ENCODE data around the gene PLA2G6. TPM values are rescaled to one million over a fixed set of nuclear protein-coding genes. Genes with fewer than 3 reads are reported as not detected.
A peak's percentile ranks its signal among the peaks of the same experiment; 100 is the strongest.

Gene PLA2G6
- total and polyA plus RNA-seq, 8 donors = 6.0 to 68.3 (median 25.8) TPM

DNA sequence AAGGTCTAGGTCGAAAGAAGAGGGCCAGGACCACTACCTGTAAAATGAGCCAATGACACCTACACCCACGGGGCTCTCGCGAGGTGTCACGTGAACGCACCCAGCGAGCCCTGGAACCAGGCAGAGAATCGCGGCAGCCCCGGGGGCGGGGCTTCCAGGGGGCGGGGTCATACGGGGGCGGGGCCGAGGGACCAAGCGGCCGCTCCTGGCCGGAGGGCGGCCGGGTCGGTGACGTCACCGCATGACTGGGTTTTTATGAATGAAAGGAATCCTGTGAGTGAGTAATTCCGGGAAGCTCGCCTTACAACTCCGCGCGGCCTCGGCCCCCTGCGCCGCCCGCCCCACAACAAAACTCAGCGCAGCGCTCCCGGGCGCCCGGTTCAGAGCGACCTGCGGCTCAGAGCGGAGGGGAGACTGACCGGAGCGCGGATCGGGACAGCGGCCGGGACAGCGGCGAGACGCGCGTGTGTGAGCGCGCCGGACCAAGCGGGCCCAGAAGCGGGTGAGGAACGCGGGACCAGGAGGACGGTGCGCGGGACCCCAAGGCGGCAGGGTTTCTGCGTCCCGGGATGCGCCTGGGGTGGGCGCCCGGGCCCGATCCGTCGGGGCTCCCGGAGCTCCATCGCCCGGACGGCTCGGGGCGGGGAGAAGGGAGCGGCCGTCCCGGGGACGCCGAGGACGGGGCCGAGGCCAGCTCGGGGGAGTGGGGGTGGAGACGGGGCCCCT is 20.2 kb upstream of the PLA2G6 start, which contains the start of gene MAFF:
Gene MAFF (plus strand): TSS at position 284 of the 726 bp plus-strand sequence. CDS start 11,860 bp downstream, outside the sequence.
- H3K27me3 ChIP-seq = no peaks in the 10 kb centered on the region
- H3K4me3 ChIP-seq = peak within 1 kb of the TSS; percentile 69 to 96 (median 80)
- H3K9me3 ChIP-seq = no peaks in the 10 kb centered on the region
- H3K27ac ChIP-seq = peak within 1 kb of the TSS; percentile 98 to 100 (median 100)
- TF ChIP-seq CTCF (IDR thresholded peaks at IDR 0.05) = no peak
- TF ChIP-seq POLR2AphosphoS5 (IDR thresholded peaks at IDR 0.05) = peak; percentile 73 to 99 (median 98)
- peak; percentile 26 for TF ChIP-seq EP300 (IDR thresholded peaks at IDR 0.05)
- peak in 3 of 4 donors; percentile 65 to 83 (median 80) for TF ChIP-seq POLR2A (IDR thresholded peaks at IDR 0.05)
- H3K36me3 ChIP-seq = peaks cover 0 to 9% (median 2%) of the 10 kb centered on the region in 4 donors
- intact Hi-C loops (cut with DNase I; ENCODE audit: low total_unique reads) = no loop called here
- peaks cover 18 to 43% (median 33%) of the 10 kb centered on the region in 4 donors for H3K4me1 ChIP-seq
- DNase-seq = peak; percentile 98 to 99
- 0 to 2% (median 1%) methylated on average over 8 to 85 of the region's 85 CpGs for WGBS, 5 donors

DNA sequence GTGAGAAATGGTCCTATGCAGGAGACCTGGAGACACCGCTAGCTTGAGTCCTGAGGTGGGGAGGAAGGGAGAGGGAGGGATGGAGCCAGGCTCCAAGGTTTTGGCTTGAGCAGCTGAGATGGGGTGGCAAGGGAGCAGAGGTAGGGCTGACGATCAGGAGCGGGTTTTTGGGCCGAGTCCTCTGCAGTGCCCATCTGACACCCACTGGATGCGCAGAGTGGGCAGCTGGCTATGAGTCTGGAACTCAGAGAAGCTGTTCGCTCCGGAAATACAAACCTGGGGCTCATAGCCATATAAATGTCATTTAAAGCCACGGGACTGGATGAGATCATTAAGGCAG is 19.7 kb upstream of the PLA2G6 start:
- peak overlapping the region; percentile 98 to 100 (median 100) for H3K27ac ChIP-seq
- 17 to 25% (median 22%) methylated on average over 7 to 8 of the region's 8 CpGs for WGBS, 5 donors
- no peak for DNase-seq

GRCh38 chr22:38199826-38200559 is 18.4 kb upstream of the PLA2G6 start:
- Histone ChIP-seq H3K4me3 (no peak overlapping the region), H3K27ac (peak overlapping the region in 1 of 5 donors; percentile 100), H3K36me3 (no peaks in the 10 kb centered on the region), H3K9me3 (no peaks in the 10 kb centered on the region), H3K27me3 (no peaks in the 10 kb centered on the region), H3K4me1 (peaks cover 17 to 31% (median 25%) of the 10 kb centered on the region in 4 donors)
- DNase-seq = no peak
- WGBS, 5 donors = 73 to 88% (median 82%) methylated on average over 9 to 10 of the region's 10 CpGs
- TF ChIP-seq POLR2AphosphoS5 (IDR thresholded peaks at IDR 0.05) = no peak
- intact Hi-C loops (cut with DNase I; ENCODE audit: low total_unique reads) = no loop called here

More for the DNA sequence above, 19.7 kb upstream of the PLA2G6 start:
- Histone ChIP-seq H3K36me3 (peaks cover 0 to 6% (median 0%) of the 10 kb centered on the region in 4 donors), H3K4me1 (peaks cover 18 to 43% (median 34%) of the 10 kb centered on the region in 4 donors), H3K4me3 (peak overlapping the region; percentile 69 to 96 (median 80)), H3K9me3 (no peaks in the 10 kb centered on the region), H3K27me3 (no peaks in the 10 kb centered on the region)
- intact Hi-C loops (cut with DNase I; ENCODE audit: low total_unique reads) = no loop called here
- TF ChIP-seq EP300 (IDR thresholded peaks at IDR 0.05) = no peak
- TF ChIP-seq CTCF (IDR thresholded peaks at IDR 0.05) = no peak
- TF ChIP-seq POLR2AphosphoS5 (IDR thresholded peaks at IDR 0.05) = no peak
- TF ChIP-seq POLR2A (IDR thresholded peaks at IDR 0.05) = no peak

GRCh38 chr22:38196791-38197419 is 15.3 kb upstream of the PLA2G6 start:
- Histone ChIP-seq H3K36me3 (no peaks in the 10 kb centered on the region), H3K27ac (no peak overlapping the region), H3K27me3 (no peaks in the 10 kb centered on the region), H3K4me1 (peaks cover 0 to 36% (median 21%) of the 10 kb centered on the region in 4 donors), H3K4me3 (no peak overlapping the region), H3K9me3 (no peaks in the 10 kb centered on the region)
- WGBS, 5 donors = 45 to 61% (median 56%) methylated on average over 19 of the region's 19 CpGs
- DNase-seq = no peak
- intact Hi-C loops (cut with DNase I; ENCODE audit: low total_unique reads) = no loop called here
- TF ChIP-seq CTCF (IDR thresholded peaks at IDR 0.05) (no peak), EP300 (IDR thresholded peaks at IDR 0.05) (no peak), POLR2AphosphoS5 (IDR thresholded peaks at IDR 0.05) (no peak), POLR2A (IDR thresholded peaks at IDR 0.05) (no peak)

Measured in stomach (tissue), 9 donors.